CD4-positive, alpha-beta T cell (primary cell): ENCODE data around the gene ARSG. TPM values are rescaled to one million over a fixed set of nuclear protein-coding genes. Genes with fewer than 3 reads are reported as not detected.
"Not testable (repeated sequence)": the region's sequence is repeated elsewhere in the genome, so short reads cannot be mapped to it uniquely, and the experiment has no call there.

Experiments
- ATAC-seq: fragments of 200-7000 bp; cut with Tn5 transposase; one replicate; pipeline ENCODE4 v1.10.0; 2022; ENCODE audit warnings: mild to moderate bottlenecking; ENCODE audit not compliant: poor library complexity
- CTCF ChIA-PET: fragments of 350-600 bp; sonication (Branson Sonifier 250); formaldehyde crosslinking; loops from one replicate; lab custom pipeline; 2021; ENCODE audit warnings: antibody characterized with exemption, inconsistent platforms; lab: Charles Lee
- POLR2A ChIA-PET: fragments of 350-600 bp; sonication (Branson Sonifier 250); formaldehyde crosslinking; loops from one replicate; lab custom pipeline; 2021; ENCODE audit warnings: antibody characterized with exemption, inconsistent platforms; lab: Charles Lee
- DNase-seq, 14 experiments: peaks; one replicate each; pipeline ENCODE4 v3.0.0-alpha.2; 2013 to 2020; ENCODE audit warnings: mixed read lengths in 2 of 14
- H3K27ac ChIP-seq, 2 donors: one replicate each; pipeline versions ENCODE4 v1.5.1 to v1.7.0; 2013; ENCODE audit warnings: low read length in 2 of 2, low read depth in 1 of 2, mild to moderate bottlenecking in 1 of 2
- H3K27me3 ChIP-seq, 2 experiments: 1 replicate in 1 of 2; 2 replicates in 1 of 2; pipeline versions ENCODE4 v1.6.1 to v1.7.0; 2013; ENCODE audit warnings: low read length in 2 of 2, control low read depth in 1 of 2, mild to moderate bottlenecking in 1 of 2, moderate library complexity in 1 of 2; ENCODE audit not compliant: insufficient read depth in 2 of 2, control insufficient read depth in 1 of 2
- H3K36me3 ChIP-seq: one replicate; pipeline ENCODE4 v1.6.1; 2013; ENCODE audit warnings: low read length, control low read depth; ENCODE audit not compliant: insufficient read depth
- H3K4me1 ChIP-seq: one replicate; pipeline ENCODE4 v1.6.1; 2013; ENCODE audit warnings: low read length, control low read depth; ENCODE audit not compliant: insufficient read depth
- H3K4me3 ChIP-seq: one replicate; pipeline ENCODE4 v1.5.1; 2013; ENCODE audit warnings: mild to moderate bottlenecking, low read length, moderate library complexity
- H3K9me3 ChIP-seq, 2 experiments: 1 replicate in 1 of 2; 2 replicates in 1 of 2; pipeline versions ENCODE4 v1.6.1 to v1.7.0; 2013; ENCODE audit warnings: low read length in 2 of 2, mild to moderate bottlenecking in 2 of 2, control low read depth in 1 of 2, moderate library complexity in 1 of 2; ENCODE audit not compliant: control insufficient read depth in 1 of 2, insufficient read depth in 1 of 2
- H3K27ac Mint-ChIP-seq: one replicate; pipeline ENCODE4 v1.8.0; 2020; ENCODE audit warnings: mixed read lengths
- H3K27me3 Mint-ChIP-seq: one replicate; pipeline ENCODE4 v1.8.0; 2021; ENCODE audit warnings: mixed read lengths
- H3K36me3 Mint-ChIP-seq: one replicate; pipeline ENCODE4 v1.8.0; 2021; ENCODE audit warnings: low read depth, mixed read lengths
- H3K4me1 Mint-ChIP-seq: one replicate; pipeline ENCODE4 v1.8.0; 2021; ENCODE audit warnings: low read depth, mixed read lengths
- H3K4me3 Mint-ChIP-seq: one replicate; pipeline ENCODE4 v1.8.0; 2020; ENCODE audit warnings: mild to moderate bottlenecking, mixed read lengths
- H3K9me3 Mint-ChIP-seq: one replicate; pipeline ENCODE4 v1.8.0; 2020; ENCODE audit warnings: mixed read lengths
- CTCF ChIP-seq: fragments of 200-600 bp; IDR thresholded peaks from one replicate; pipeline ENCODE4 v1.8.0; 2022; ENCODE audit warnings: antibody characterized with exemption, mild to moderate bottlenecking
- intact Hi-C, 2 experiments: fragments of 100-400 bp; cut with DNase I in 1 of 2; cut with micrococcal nuclease in 1 of 2; formaldehyde crosslinking; loops; one replicate each; pipeline versions ENCODE4 v1.15.1 to v1.9.0; 2023 to 2025; cut with DNase I, micrococcal nuclease
- total RNA-seq, 174 experiments: library from RNA in 2 of 174; stranded (reverse) in 2 of 174; gene quantifications; one replicate each; pipeline ENCODE4 v1.2.3 and lab custom pipeline; 2021 to 2026

Gene ARSG
- total RNA-seq, 2 experiments from 2014 or later, result 13.8 to 16.0 TPM

DNA sequence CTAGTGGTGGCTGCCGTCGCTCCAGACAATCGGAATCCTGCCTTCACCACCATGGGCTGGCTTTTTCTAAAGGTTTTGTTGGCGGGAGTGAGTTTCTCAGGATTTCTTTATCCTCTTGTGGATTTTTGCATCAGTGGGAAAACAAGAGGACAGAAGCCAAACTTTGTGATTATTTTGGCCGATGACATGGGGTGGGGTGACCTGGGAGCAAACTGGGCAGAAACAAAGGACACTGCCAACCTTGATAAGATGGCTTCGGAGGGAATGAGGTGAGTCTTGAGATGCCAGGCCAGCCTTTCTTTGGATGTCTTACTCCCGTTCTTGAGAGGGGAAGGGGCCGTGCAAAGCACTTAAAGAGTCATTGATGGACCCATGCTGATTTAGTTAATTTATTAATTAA lies 16.1 kb downstream of the ARSG start:
- H3K4me1 Mint-ChIP-seq, result peaks cover 47% of the 10 kb centered on the region
- no peak overlapping the region for H3K4me3 ChIP-seq
- intact Hi-C loops, result no loop called here
- no peaks in the 10 kb centered on the region for H3K27me3 Mint-ChIP-seq
- no peak for DNase-seq
- no peaks in the 10 kb centered on the region for H3K9me3 ChIP-seq
- peaks cover 45% of the 10 kb centered on the region for H3K4me1 ChIP-seq
- H3K36me3 ChIP-seq, result peaks cover 4% of the 10 kb centered on the region
- no peak overlapping the region for H3K4me3 Mint-ChIP-seq
- no peak for TF ChIP-seq CTCF
- H3K27ac ChIP-seq, result no peak overlapping the region
- ATAC-seq, result no peak
- ChIA-PET CTCF (no interaction called here), POLR2A (interaction anchor here (1.6 to 1.9 kb wide), 2 partner anchors 10 to 16 kb away, joined by 5 to 9 read pairs; partner anchors contain the start of genes ARSG and SLC16A6)
- H3K9me3 Mint-ChIP-seq, result no peaks in the 10 kb centered on the region
- no peaks in the 10 kb centered on the region for H3K27me3 ChIP-seq
- peaks cover 7% of the 10 kb centered on the region for H3K36me3 Mint-ChIP-seq
- H3K27ac Mint-ChIP-seq, result no peak overlapping the region

- ATAC-seq, H3K9me3 ChIP-seq, H3K4me3 ChIP-seq, H3K27ac Mint-ChIP-seq, DNase-seq, H3K9me3 Mint-ChIP-seq, intact Hi-C loops, H3K36me3 ChIP-seq, H3K36me3 Mint-ChIP-seq, H3K27me3 Mint-ChIP-seq, H3K27me3 ChIP-seq, H3K27ac ChIP-seq, H3K4me3 Mint-ChIP-seq, CTCF ChIA-PET: not testable (repeated sequence)
- H3K4me1 ChIP-seq, result peaks cover 49% of the 10 kb centered on the region
- H3K4me1 Mint-ChIP-seq, result peaks cover 51% of the 10 kb centered on the region
- POLR2A ChIA-PET, result interaction anchor here (1.6 to 1.9 kb wide), 2 partner anchors 11 to 17 kb away, joined by 5 to 9 read pairs; partner anchors contain the start of genes ARSG and SLC16A6
Observed at GRCh38 chr17:68308486-68308885, 17.2 kb downstream of the ARSG start.

- H3K4me1 Mint-ChIP-seq, result peaks cover 54% of the 10 kb centered on the region
- H3K4me3 ChIP-seq, H3K9me3 ChIP-seq, CTCF ChIA-PET, H3K27ac Mint-ChIP-seq, H3K27me3 Mint-ChIP-seq, intact Hi-C loops, ATAC-seq, DNase-seq, H3K27me3 ChIP-seq, H3K36me3 Mint-ChIP-seq, H3K4me3 Mint-ChIP-seq, H3K36me3 ChIP-seq, H3K27ac ChIP-seq, H3K9me3 Mint-ChIP-seq: not testable (repeated sequence)
- H3K4me1 ChIP-seq, result peaks cover 56% of the 10 kb centered on the region
- POLR2A ChIA-PET, result interaction anchor here (1.4 to 2.1 kb wide), 2 partner anchors 13 to 18 kb away, joined by 4 to 15 read pairs; partner anchors contain the start of genes ARSG and SLC16A6
Observed at GRCh38 chr17:68309066-68309670, 17.9 kb downstream of the ARSG start.

GRCh38 chr17:68310152-68310551 lies 18.9 kb downstream of the ARSG start:
- Mint-ChIP-seq H3K4me3 (peak overlapping the region; percentile 45), H3K36me3 (peaks cover 7% of the 10 kb centered on the region)
- peaks cover 66% of the 10 kb centered on the region for H3K4me1 ChIP-seq

More at GRCh38 chr17:68310152-68310551, 18.9 kb downstream of the ARSG start:
- DNase-seq (peak in 7 of 14 experiments; percentile 20 to 62 (median 42)), ATAC-seq (peak; percentile 90)
- TF ChIP-seq CTCF, result no peak
- Mint-ChIP-seq H3K27me3 (no peaks in the 10 kb centered on the region), H3K4me1 (peaks cover 58% of the 10 kb centered on the region), H3K9me3 (no peaks in the 10 kb centered on the region), H3K27ac (peak overlapping the region; percentile 53)
- Histone ChIP-seq H3K27me3 (no peaks in the 10 kb centered on the region), H3K36me3 (peaks cover 4% of the 10 kb centered on the region), H3K9me3 (no peaks in the 10 kb centered on the region), H3K27ac (no peak overlapping the region), H3K4me3 (no peak overlapping the region)
- POLR2A ChIA-PET, result interaction anchor here (1.4 to 2.1 kb wide), 2 partner anchors 14 to 19 kb away, joined by 4 to 15 read pairs; partner anchors contain the start of genes ARSG and SLC16A6
- CTCF ChIA-PET, result interaction anchor here (0.9 kb wide), 1 partner anchor 126 kb away, joined by 3 read pairs; no protein-coding TSS in a partner anchor
- intact Hi-C loops, result no loop called here
